Myometrial cell (primary cell): Measurements from ENCODE around the gene DAAM1. TPM values are rescaled to one million over a fixed set of nuclear protein-coding genes. Genes with fewer than 3 reads are reported as not detected.

Experiments used
- total RNA-seq: library from RNA; depleted of rRNA; stranded (reverse); fragments of >200 nt; gene quantifications from 2 replicates; pipeline ENCODE4 v1.2.3, GENCODE V29; 2015

The DAAM1 gene
- total RNA-seq, result 4.6 TPM in 2 replicates

GRCh38 chr14:59188461-59189090 is at the start of gene DAAM1:
Gene DAAM1, plus strand, starts transcription at chr14:59188667. Its CDS starts 74,811 bp downstream, at chr14:59263478.

